Cerebellar nuclear complex (tissue), 1 donor: ENCODE data around the gene SMYD4.
A peak's percentile ranks its signal among the peaks of the same experiment; 100 is the strongest.

ENCODE experiments used
- DNase-seq, 2 experiments: peaks; one replicate each; lab custom pipeline; 2025; lab: John Stamatoyannopoulos, UW

SMYD4 gene

DNA sequence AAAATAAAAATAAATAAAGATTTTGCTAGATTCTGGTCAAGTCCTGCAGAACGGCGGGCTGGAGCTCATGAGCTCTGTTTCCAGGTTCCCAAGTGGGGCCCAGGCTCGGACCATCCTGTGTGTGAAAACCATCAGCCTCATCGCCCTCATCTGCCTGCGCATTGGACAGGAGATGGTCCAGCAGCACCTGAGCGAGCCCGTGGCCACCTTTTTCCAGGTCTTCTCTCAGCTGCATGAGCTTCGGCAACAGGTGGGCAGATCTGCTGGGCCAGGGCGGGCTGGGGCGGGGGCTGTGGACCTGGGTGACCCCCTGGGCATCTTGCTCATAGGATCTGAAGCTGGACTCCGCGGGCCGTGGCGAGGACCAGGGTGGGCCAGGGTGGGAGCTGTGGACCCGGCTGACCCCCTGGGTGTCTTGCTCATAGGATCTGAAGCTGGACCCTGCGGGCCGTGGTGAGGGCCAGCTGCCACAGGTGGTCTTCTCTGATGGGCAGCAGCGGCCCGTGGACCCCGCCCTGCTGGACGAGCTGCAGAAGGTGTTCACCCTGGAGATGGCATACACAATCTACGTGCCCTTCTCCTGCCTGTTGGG, 97.4 kb downstream of the SMYD4 start:
- no peak for DNase-seq

DNA sequence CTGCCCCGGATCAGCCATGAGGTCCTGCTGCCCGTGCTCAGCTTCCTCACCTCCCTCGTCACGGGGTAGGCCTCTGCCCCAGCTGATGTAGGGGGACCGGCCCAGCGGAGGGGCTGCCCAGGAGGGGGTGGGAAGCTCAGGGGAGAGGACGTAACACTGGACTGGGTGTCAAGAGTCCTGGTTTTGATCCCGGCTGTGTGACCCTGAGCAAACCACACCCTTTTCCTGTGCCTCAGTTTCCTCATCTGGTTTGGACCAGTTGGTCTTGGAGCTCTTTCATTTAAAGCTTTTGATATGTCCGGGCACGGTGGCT, 98.6 kb downstream of the SMYD4 start:
- DNase-seq = no peak

DNA sequence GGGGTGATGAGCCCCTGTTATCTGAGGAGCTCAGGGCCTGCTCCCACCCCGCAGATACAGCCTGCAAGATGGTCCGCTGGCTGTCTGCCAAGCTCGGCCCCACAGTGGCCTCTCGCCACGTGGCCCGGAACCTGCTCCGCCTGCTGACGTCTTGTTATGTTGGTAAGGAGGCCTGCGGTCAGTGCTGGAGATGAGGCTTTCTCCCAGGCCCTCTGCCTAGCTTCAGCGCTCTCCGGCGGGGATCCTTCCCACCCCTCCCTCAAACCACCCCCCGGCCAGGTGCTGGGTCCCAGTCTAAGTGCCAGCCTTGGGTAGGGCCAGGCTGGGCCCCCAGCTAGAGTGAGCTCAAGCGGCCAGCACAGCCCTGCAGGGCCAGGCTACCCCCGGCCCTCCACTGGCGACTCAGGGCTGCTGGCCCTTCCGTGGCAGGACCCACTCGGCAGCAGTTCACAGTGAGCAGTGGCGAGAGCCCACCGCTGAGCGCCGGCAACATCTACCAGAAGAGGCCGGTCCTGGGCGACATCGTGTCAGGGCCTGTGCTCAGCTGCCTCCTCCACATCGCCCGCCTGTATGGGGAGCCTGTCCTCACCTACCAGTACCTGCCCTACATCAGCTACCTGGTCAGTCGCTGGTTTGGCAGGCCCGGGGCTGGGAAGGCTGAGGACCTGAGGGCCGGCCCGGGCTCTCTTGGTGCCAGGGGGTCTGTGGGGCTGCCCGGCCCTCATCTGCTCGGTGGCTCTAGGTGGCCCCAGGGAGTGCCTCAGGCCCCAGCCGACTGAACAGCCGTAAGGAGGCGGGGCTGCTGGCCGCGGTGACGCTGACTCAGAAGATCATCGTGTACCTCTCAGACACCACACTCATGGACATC, 99.1 kb downstream of the SMYD4 start:
- peak in 1 of 2 experiments; percentile 3 for DNase-seq

- no peak for DNase-seq
These were observed 99.8 kb downstream of the SMYD4 start for GRCh38 chr17:1729966-1730325.
